ENCODE data around the gene MFF.

MFF gene

DNA sequence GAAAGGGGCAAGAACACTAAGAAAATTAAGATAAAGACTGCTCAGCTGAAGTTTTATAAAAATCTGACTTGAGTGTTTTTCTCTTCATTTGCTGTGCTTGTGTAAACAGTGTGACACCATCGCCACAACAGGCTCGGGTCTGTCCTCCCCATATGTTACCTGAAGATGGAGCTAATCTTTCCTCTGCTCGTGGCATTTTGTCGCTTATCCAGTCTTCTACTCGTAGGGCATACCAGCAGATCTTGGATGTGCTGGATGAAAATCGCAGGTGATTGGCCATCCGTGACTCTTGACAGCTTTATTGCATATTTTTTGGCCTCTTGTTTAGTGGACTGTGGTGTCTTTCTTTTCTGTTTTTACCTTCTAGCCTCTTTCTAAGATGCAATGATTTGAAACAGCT, 22.1 kb downstream of the MFF start:
- POLR2A ChIA-PET = no interaction called here
- H3K9me3 ChIP-seq (ENCODE audit: control insufficient read depth, insufficient read depth, low read depth, low read length) = no peaks in the 10 kb centered on the region
- H3K4me3 ChIP-seq (ENCODE audit: low read depth, low read length) = no peak overlapping the region
- H3K36me3 ChIP-seq (ENCODE audit: control insufficient read depth in 2 of 2, insufficient read depth in 1 of 2, low read length in 2 of 2) = peaks cover 15 to 55% of the 10 kb centered on the region in 2 experiments
- no peak overlapping the region for H3K27ac ChIP-seq (ENCODE audit: extremely low read depth, low read depth, low read length)
- H3K4me1 ChIP-seq (ENCODE audit: control insufficient read depth, insufficient read depth, low read length) = 0 out of 2 replicates have a peak, but pooled peaks cover 2% of the 10 kb centered on the region
- TF ChIP-seq ZNF747 (tag by site-specific recombination; IDR thresholded peaks at IDR 0.05) (no peak), SP2 (tag by site-specific recombination; IDR thresholded peaks at IDR 0.05) (no peak), ZBTB17 (tag by site-specific recombination; IDR thresholded peaks at IDR 0.05) (peak; percentile 24; the same call in 1 of the 2 replicates), ZNF785 (tag by site-specific recombination; IDR thresholded peaks at IDR 0.05) (no peak), ZIC2 (tag by site-specific recombination; IDR thresholded peaks at IDR 0.05) (no peak), ZXDB (tag by site-specific recombination; IDR thresholded peaks at IDR 0.05) (no peak)
- TF ChIP-seq, protein P1, sequence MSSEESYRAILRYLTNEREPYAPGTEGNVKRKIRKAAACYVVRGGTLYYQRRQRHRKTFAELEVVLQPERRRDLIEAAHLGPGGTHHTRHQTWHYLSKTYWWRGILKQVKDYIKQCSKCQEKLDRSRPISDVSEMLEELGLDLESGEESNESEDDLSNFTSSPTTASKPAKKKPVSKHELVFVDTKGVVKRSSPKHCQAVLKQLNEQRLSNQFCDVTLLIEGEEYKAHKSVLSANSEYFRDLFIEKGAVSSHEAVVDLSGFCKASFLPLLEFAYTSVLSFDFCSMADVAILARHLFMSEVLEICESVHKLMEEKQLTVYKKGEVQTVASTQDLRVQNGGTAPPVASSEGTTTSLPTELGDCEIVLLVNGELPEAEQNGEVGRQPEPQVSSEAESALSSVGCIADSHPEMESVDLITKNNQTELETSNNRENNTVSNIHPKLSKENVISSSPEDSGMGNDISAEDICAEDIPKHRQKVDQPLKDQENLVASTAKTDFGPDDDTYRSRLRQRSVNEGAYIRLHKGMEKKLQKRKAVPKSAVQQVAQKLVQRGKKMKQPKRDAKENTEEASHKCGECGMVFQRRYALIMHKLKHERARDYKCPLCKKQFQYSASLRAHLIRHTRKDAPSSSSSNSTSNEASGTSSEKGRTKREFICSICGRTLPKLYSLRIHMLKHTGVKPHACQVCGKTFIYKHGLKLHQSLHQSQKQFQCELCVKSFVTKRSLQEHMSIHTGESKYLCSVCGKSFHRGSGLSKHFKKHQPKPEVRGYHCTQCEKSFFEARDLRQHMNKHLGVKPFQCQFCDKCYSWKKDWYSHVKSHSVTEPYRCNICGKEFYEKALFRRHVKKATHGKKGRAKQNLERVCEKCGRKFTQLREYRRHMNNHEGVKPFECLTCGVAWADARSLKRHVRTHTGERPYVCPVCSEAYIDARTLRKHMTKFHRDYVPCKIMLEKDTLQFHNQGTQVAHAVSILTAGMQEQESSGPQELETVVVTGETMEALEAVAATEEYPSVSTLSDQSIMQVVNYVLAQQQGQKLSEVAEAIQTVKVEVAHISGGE (tag by site-specific recombination; conservative IDR thresholded peaks at IDR 0.05; ENCODE audit: low read depth) = no peak
- CTCF ChIA-PET = interaction anchor here (0.6 to 1.2 kb wide), 4 partner anchors 9 to 44 kb away, joined by 3 to 5 read pairs (median 4); no protein-coding TSS in a partner anchor

DNA sequence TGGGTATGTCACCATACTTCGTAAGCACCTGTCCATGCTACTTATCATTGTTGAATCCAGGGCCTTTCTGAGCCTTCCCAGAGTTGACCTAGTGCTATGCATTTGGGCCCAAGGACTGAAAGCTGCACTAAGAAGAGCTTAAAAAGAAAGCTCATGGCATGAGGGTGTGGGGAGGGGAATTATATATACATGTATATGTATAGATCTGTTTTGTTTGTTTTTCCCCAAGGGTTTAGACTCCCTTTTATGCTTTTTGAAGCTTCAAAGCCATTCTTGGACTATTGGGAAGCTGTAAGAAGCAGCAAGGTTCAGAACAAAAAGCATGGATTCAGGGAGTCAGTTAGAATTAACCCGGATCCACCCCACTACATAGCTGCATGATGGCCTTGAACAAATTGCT, 23.3 kb downstream of the MFF start:
- CTCF ChIA-PET = interaction anchor here (1.1 kb wide), 1 partner anchor 27 kb away, joined by 3 read pairs; no protein-coding TSS in a partner anchor
- TF ChIP-seq ZNF510 (tag by site-specific recombination; IDR thresholded peaks at IDR 0.05; ENCODE audit: insufficient replicate concordance) (no peak), ZNF830 (tag by site-specific recombination; IDR thresholded peaks at IDR 0.05; ENCODE audit: low read depth) (no peak), ZNF223 (tag by site-specific recombination; IDR thresholded peaks at IDR 0.05) (no peak), ZBTB20 (tag by site-specific recombination; IDR thresholded peaks at IDR 0.05) (no peak), YY2 (tag by site-specific recombination; IDR thresholded peaks at IDR 0.05) (no peak), ZNF416 (tag by site-specific recombination; IDR thresholded peaks at IDR 0.05) (no peak), ZNF426 (tag by site-specific recombination; IDR thresholded peaks at IDR 0.05) (no peak), ZNF501 (tag by site-specific recombination; IDR thresholded peaks at IDR 0.05) (no peak), GLIS2 (tag by site-specific recombination; IDR thresholded peaks at IDR 0.05) (no peak)
- TF ChIP-seq, protein P2, sequence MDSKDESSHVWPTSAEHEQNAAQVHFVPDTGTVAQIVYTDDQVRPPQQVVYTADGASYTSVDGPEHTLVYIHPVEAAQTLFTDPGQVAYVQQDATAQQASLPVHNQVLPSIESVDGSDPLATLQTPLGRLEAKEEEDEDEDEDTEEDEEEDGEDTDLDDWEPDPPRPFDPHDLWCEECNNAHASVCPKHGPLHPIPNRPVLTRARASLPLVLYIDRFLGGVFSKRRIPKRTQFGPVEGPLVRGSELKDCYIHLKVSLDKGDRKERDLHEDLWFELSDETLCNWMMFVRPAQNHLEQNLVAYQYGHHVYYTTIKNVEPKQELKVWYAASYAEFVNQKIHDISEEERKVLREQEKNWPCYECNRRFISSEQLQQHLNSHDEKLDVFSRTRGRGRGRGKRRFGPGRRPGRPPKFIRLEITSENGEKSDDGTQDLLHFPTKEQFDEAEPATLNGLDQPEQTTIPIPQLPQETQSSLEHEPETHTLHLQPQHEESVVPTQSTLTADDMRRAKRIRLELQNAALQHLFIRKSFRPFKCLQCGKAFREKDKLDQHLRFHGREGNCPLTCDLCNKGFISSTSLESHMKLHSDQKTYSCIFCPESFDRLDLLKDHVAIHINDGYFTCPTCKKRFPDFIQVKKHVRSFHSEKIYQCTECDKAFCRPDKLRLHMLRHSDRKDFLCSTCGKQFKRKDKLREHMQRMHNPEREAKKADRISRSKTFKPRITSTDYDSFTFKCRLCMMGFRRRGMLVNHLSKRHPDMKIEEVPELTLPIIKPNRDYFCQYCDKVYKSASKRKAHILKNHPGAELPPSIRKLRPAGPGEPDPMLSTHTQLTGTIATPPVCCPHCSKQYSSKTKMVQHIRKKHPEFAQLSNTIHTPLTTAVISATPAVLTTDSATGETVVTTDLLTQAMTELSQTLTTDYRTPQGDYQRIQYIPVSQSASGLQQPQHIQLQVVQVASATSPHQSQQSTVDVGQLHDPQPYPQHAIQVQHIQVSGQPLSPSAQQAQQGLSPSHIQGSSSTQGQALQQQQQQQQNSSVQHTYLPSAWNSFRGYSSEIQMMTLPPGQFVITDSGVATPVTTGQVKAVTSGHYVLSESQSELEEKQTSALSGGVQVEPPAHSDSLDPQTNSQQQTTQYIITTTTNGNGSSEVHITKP (tag by site-specific recombination; IDR thresholded peaks at IDR 0.05) = no peak
- TF ChIP-seq, protein P3, sequence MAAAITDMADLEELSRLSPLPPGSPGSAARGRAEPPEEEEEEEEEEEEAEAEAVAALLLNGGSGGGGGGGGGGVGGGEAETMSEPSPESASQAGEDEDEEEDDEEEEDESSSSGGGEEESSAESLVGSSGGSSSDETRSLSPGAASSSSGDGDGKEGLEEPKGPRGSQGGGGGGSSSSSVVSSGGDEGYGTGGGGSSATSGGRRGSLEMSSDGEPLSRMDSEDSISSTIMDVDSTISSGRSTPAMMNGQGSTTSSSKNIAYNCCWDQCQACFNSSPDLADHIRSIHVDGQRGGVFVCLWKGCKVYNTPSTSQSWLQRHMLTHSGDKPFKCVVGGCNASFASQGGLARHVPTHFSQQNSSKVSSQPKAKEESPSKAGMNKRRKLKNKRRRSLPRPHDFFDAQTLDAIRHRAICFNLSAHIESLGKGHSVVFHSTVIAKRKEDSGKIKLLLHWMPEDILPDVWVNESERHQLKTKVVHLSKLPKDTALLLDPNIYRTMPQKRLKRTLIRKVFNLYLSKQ (tag by site-specific recombination; IDR thresholded peaks at IDR 0.05; ENCODE audit: borderline replicate concordance) = no peak
- TF ChIP-seq, protein P4, sequence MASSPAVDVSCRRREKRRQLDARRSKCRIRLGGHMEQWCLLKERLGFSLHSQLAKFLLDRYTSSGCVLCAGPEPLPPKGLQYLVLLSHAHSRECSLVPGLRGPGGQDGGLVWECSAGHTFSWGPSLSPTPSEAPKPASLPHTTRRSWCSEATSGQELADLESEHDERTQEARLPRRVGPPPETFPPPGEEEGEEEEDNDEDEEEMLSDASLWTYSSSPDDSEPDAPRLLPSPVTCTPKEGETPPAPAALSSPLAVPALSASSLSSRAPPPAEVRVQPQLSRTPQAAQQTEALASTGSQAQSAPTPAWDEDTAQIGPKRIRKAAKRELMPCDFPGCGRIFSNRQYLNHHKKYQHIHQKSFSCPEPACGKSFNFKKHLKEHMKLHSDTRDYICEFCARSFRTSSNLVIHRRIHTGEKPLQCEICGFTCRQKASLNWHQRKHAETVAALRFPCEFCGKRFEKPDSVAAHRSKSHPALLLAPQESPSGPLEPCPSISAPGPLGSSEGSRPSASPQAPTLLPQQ (tag by site-specific recombination; IDR thresholded peaks at IDR 0.05) = no peak
- TF ChIP-seq, protein P5, sequence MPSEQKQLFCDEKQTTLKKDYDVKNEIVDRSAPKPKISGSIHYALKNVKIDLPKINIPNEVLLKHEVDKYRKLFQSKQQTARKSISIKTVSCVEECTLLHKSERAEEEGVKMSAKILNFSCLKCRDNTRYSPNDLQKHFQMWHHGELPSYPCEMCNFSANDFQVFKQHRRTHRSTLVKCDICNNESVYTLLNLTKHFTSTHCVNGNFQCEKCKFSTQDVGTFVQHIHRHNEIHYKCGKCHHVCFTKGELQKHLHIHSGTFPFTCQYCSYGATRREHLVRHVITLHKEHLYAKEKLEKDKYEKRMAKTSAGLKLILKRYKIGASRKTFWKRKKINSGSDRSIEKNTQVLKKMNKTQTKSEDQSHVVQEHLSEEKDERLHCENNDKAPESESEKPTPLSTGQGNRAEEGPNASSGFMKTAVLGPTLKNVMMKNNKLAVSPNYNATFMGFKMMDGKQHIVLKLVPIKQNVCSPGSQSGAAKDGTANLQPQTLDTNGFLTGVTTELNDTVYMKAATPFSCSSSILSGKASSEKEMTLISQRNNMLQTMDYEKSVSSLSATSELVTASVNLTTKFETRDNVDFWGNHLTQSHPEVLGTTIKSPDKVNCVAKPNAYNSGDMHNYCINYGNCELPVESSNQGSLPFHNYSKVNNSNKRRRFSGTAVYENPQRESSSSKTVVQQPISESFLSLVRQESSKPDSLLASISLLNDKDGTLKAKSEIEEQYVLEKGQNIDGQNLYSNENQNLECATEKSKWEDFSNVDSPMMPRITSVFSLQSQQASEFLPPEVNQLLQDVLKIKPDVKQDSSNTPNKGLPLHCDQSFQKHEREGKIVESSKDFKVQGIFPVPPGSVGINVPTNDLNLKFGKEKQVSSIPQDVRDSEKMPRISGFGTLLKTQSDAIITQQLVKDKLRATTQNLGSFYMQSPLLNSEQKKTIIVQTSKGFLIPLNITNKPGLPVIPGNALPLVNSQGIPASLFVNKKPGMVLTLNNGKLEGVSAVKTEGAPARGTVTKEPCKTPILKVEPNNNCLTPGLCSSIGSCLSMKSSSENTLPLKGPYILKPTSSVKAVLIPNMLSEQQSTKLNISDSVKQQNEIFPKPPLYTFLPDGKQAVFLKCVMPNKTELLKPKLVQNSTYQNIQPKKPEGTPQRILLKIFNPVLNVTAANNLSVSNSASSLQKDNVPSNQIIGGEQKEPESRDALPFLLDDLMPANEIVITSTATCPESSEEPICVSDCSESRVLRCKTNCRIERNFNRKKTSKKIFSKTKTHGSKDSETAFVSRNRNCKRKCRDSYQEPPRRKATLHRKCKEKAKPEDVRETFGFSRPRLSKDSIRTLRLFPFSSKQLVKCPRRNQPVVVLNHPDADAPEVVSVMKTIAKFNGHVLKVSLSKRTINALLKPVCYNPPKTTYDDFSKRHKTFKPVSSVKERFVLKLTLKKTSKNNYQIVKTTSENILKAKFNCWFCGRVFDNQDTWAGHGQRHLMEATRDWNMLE (tag by site-specific recombination; conservative IDR thresholded peaks at IDR 0.05; ENCODE audit: low read depth) = no peak

More for the DNA sequence above, 23.3 kb downstream of the MFF start:
- H3K36me3 ChIP-seq (ENCODE audit: control insufficient read depth in 2 of 2, insufficient read depth in 1 of 2, low read length in 2 of 2) = peaks cover 6 to 56% of the 10 kb centered on the region in 2 experiments
- H3K9me3 ChIP-seq (ENCODE audit: control insufficient read depth, insufficient read depth, low read depth, low read length) = no peaks in the 10 kb centered on the region
- POLR2A ChIA-PET = no interaction called here
- no peak overlapping the region for H3K4me3 ChIP-seq (ENCODE audit: low read depth, low read length)
- H3K4me1 ChIP-seq (ENCODE audit: control insufficient read depth, insufficient read depth, low read length) = 0 out of 2 replicates have a peak, but pooled peaks cover 2% of the 10 kb centered on the region
- no peak overlapping the region for H3K27ac ChIP-seq (ENCODE audit: extremely low read depth, low read depth, low read length)

Measured in HEK293 (cell line).